GM12878 (cell line): ENCODE results near the gene DAAM2. TPM values are rescaled to one million over a fixed set of nuclear protein-coding genes. Genes with fewer than 3 reads are reported as not detected.

Experiments used
- ATAC-seq: fragments of 200-7000 bp; cut with Tn5 transposase; 3 replicates; pipeline ENCODE4 v1.9.1; 2020; ENCODE audit warnings: mild to moderate bottlenecking, moderate library complexity
- BruUV-seq: library from RNA; stranded (reverse); fragments of 400-500 nt; replicated peaks from 2 replicates; lab custom pipeline; 2021; lab: Mats Ljungman, UMichigan
- CTCF ChIA-PET: fragments of 300-600 bp; sonication (Branson Sonifier 250); formaldehyde crosslinking; extraction: SDS; loops from one replicate; lab custom pipeline; 2021; ENCODE audit warnings: inconsistent platforms; lab: Yijun Ruan, JAX
- POLR2A ChIA-PET: fragments of 350-600 bp; formaldehyde crosslinking; extraction: SDS; loops from one replicate; lab custom pipeline; 2021; ENCODE audit warnings: inconsistent platforms; lab: Charles Lee
- RAD21 ChIA-PET: fragments of 300-600 bp; sonication (Branson Sonifier 250); formaldehyde crosslinking; loops from one replicate; lab custom pipeline; 2023; ENCODE audit warnings: antibody characterized with exemption; ENCODE audit not compliant: unreplicated experiment; lab: Charles Lee
- SMC1A ChIA-PET: fragments of 300-600 bp; sonication (Branson Sonifier 250); formaldehyde crosslinking; loops from one replicate; lab custom pipeline; 2023; ENCODE audit not compliant: unreplicated experiment, uncharacterized antibody; lab: Charles Lee
- DNase-seq: peaks from one replicate; pipeline ENCODE4 v3.0.0-alpha.2; 2011; ENCODE audit warnings: low read depth, low spot score
- FAIRE-seq: peaks from 3 replicates; lab custom pipeline; 2011; peaks lifted over from hg19 to GRCh38; lab: Jason Lieb, UNC
- H2AFZ ChIP-seq: 2 replicates; pipeline ENCODE4 v1.6.0; 2011; ENCODE audit warnings: low read depth, low read length, control low read depth; ENCODE audit not compliant: control insufficient read depth
- H3K27ac ChIP-seq: 2 replicates; pipeline ENCODE4 v1.5.1; 2011; ENCODE audit warnings: control low read depth; ENCODE audit not compliant: control insufficient read depth, insufficient read depth
- H3K27me3 ChIP-seq, 2 experiments: replicated peaks in 1 of 2; 2 replicates each; pipeline versions ENCODE4 v1.6.0 to v1.6.1; 2011; ENCODE audit warnings: low read length in 1 of 2; ENCODE audit not compliant: control insufficient read depth in 2 of 2, insufficient read depth in 2 of 2
- H3K36me3 ChIP-seq, 2 experiments: 2 replicates each; pipeline ENCODE4 v1.5.1; 2011; ENCODE audit warnings: low read length in 1 of 2; ENCODE audit not compliant: control insufficient read depth in 2 of 2, insufficient read depth in 2 of 2
- H3K4me1 ChIP-seq: 2 replicates; pipeline ENCODE4 v1.6.1; 2011; ENCODE audit warnings: mild to moderate bottlenecking, low read length, moderate library complexity, mixed read lengths; ENCODE audit not compliant: control insufficient read depth, insufficient read depth
- H3K4me2 ChIP-seq: 2 replicates; pipeline ENCODE4 v1.6.0; 2011; ENCODE audit warnings: control low read depth; ENCODE audit not compliant: control insufficient read depth, insufficient read depth
- H3K4me3 ChIP-seq: fragments of 200-600 bp; sonication (generic); 2 replicates; pipeline ENCODE4 v1.5.1; 2016
- H3K79me2 ChIP-seq: 2 replicates; pipeline ENCODE4 v1.6.0; 2011; ENCODE audit warnings: low read length; ENCODE audit not compliant: control insufficient read depth, insufficient read depth
- H3K9ac ChIP-seq: 2 replicates; pipeline ENCODE4 v1.8.0; 2011; ENCODE audit warnings: low read length, control low read depth, mixed read lengths; ENCODE audit not compliant: control insufficient read depth, insufficient read depth
- H3K9me3 ChIP-seq: replicated peaks from 3 replicates; pipeline ENCODE4 v1.5.1; 2011; ENCODE audit warnings: mild to moderate bottlenecking, low read length; ENCODE audit not compliant: control insufficient read depth, insufficient read depth
- H4K20me1 ChIP-seq: 2 replicates; pipeline ENCODE4 v1.6.0; 2011; ENCODE audit not compliant: control insufficient read depth, insufficient read depth
- BCL11A ChIP-seq: IDR thresholded peaks from 2 replicates; pipeline ENCODE4 v1.6.1; 2011; ENCODE audit warnings: low read depth, low read length
- CREM ChIP-seq: IDR thresholded peaks from 2 replicates; pipeline ENCODE4 v1.6.1; 2014; ENCODE audit warnings: antibody characterized with exemption, low read depth
- EED ChIP-seq: sonication (generic); IDR thresholded peaks from 2 replicates; pipeline ENCODE4 v1.6.1; 2016; ENCODE audit warnings: antibody characterized with exemption, low read depth
- FOXM1 ChIP-seq: IDR thresholded peaks from 2 replicates; pipeline ENCODE4 v1.6.1; 2012; ENCODE audit warnings: low read depth, mild to moderate bottlenecking, inconsistent platforms, low read length, moderate library complexity
- GATAD2B ChIP-seq: fragments of 450-650 bp; conservative IDR thresholded peaks from 2 replicates; pipeline ENCODE4 v1.6.1; 2017; ENCODE audit warnings: low read depth, mild to moderate bottlenecking, moderate library complexity
- HDAC2 ChIP-seq: fragments of 200-600 bp; sonication (generic); IDR thresholded peaks from 2 replicates; pipeline ENCODE4 v1.6.1; 2017
- JUNB ChIP-seq: IDR thresholded peaks from 2 replicates; pipeline ENCODE4 v1.6.1; 2016; ENCODE audit warnings: antibody characterized with exemption, mild to moderate bottlenecking
- MTA3 ChIP-seq: IDR thresholded peaks from 2 replicates; pipeline ENCODE4 v1.6.1; 2012; ENCODE audit warnings: low read length, inconsistent platforms, borderline replicate concordance
- NRF1 ChIP-seq: conservative IDR thresholded peaks from 2 replicates; pipeline ENCODE4 v1.6.1; 2011; ENCODE audit warnings: mild to moderate bottlenecking, low read depth, low read length, improper control_type of control experiment
- RFX5 ChIP-seq: IDR thresholded peaks from 2 replicates; pipeline ENCODE4 v1.6.1; 2011; ENCODE audit warnings: low read depth, low read length, improper control_type of control experiment
- RUNX3 ChIP-seq: IDR thresholded peaks from 2 replicates; pipeline ENCODE4 v1.6.1; 2012; ENCODE audit warnings: low read length, inconsistent platforms
- SP1 ChIP-seq: IDR thresholded peaks from one replicate; pipeline ENCODE4 v1.6.1; 2011; ENCODE audit warnings: low read depth, low read length
- SPI1 ChIP-seq: IDR thresholded peaks from 2 replicates; pipeline ENCODE4 v1.6.1; 2011; ENCODE audit warnings: low read depth, mild to moderate bottlenecking, low read length, moderate library complexity, borderline replicate concordance; ENCODE audit not compliant: insufficient read depth
- SUPT20H ChIP-seq: IDR thresholded peaks from 2 replicates; pipeline ENCODE4 v1.6.1; 2011; ENCODE audit warnings: low read depth, mild to moderate bottlenecking, low read length, moderate library complexity, borderline replicate concordance; ENCODE audit not compliant: control insufficient read depth
- TCF3 ChIP-seq: IDR thresholded peaks from 2 replicates; pipeline ENCODE4 v1.6.1; 2012; ENCODE audit warnings: low read depth, mild to moderate bottlenecking, low read length, borderline replicate concordance; ENCODE audit not compliant: insufficient read depth
- WGBS: methylation state at CpG from one replicate; pipeline ENCODE4 v1.1.6; 2016; ENCODE audit warnings: low lambda C conversion rate; ENCODE audit not compliant: insufficient replicate concordance, insufficient coverage; ENCODE audit errors: missing lambda C conversion rate; 5-methylcytosine and 5-hydroxymethylcytosine counted together
- in situ Hi-C: fragments of 300-500 bp; cut with MboI; formaldehyde crosslinking; loops from 9 replicates; pipeline ENCODE4 v1.14.3; 2018; ENCODE audit warnings: mixed read lengths
- intact Hi-C: fragments of 100-400 bp; cut with micrococcal nuclease; formaldehyde crosslinking; loops from one replicate; pipeline ENCODE4 v1.14.2; 2022; ENCODE audit not compliant: unreplicated experiment
- polyA plus RNA-seq, 11 experiments: library from polyadenylated mRNA; depleted of rRNA in 4 of 11; unstranded in 6 of 11; stranded (reverse) in 5 of 11; fragments of >200 nt; fragmentation: Nextera tagmentation in 4 of 11; fragmentation: Illumina TruSeq in 1 of 11; extraction: Ambion mirVana in 4 of 11; extraction: Trizol in 1 of 11; gene quantifications; 1 replicate in 1 of 11; 2 replicates in 10 of 11; pipeline versions ENCODE4 v1.2.1 to v1.2.3, GENCODE V29; 2011 to 2016; ENCODE audit warnings: inconsistent platforms in 2 of 11, missing spikeins in 2 of 11, low read depth in 1 of 11
- total RNA-seq, 4 experiments: library from RNA; depleted of rRNA in 3 of 4; stranded (reverse); fragments of >200 nt in 3 of 4; fragmentation: Illumina TruSeq in 1 of 4; extraction: Trizol in 1 of 4; gene quantifications; 2 replicates each; pipeline versions ENCODE4 v1.2.1 to v1.2.3, GENCODE V29; 2013 to 2021
- TF ChIP-seq, protein P1 (sequence below): fragments of 450-650 bp; IDR thresholded peaks from 2 replicates; pipeline ENCODE4 v1.6.1; 2017; ENCODE audit warnings: mild to moderate bottlenecking, moderate library complexity

DAAM2 gene
- total and polyA plus RNA-seq, 10 of the 15 experiments (the other 5 are each of a cell fraction or from before 2014, with no cell fraction given): 0.05 to 0.22 TPM; not detected in 8

DNA sequence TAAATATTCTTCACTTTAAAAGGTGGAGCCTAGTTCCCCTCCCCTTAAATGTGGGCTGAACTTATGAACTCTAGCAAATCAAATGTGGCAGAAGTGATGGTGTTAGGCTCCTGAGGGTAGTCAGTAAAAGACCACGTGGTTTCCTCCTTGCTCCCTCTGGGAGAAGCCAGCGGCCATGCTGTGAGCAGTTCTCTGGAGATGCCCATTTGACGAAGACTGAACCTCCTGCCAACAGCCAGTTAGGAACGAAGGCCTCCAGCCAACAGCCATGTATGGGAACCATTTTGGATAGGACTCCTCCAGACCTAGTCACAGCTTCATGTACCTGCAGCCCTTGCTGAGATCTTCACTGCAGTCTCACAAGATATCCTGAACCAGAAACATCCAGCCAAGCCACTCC lies 149.6 kb downstream of the DAAM2 start:
- H3K79me2 ChIP-seq: no peaks in the 10 kb centered on the region
- WGBS: 12% methylated on average over 4 of the region's 4 CpGs
- ChIA-PET POLR2A (no interaction called here), RAD21 (no interaction called here), SMC1A (no interaction called here), CTCF (interaction anchor here (0.6 kb wide), 1 partner anchor 26 kb away, joined by 3 read pairs; no protein-coding TSS in a partner anchor)
- H3K27me3 ChIP-seq: peaks cover 0 to 3% of the 10 kb centered on the region in 2 experiments; a peak in 2 of 4 replicates
- in situ Hi-C loops: no loop called here
- no peaks in the 10 kb centered on the region for H3K36me3 ChIP-seq
- DNase-seq: no peak
- no peak overlapping the region for H3K27ac ChIP-seq
- BruUV-seq: no TSS peak
- no peaks in the 10 kb centered on the region for H4K20me1 ChIP-seq
- H2AFZ ChIP-seq: no peak overlapping the region
- H3K4me3 ChIP-seq: no peak overlapping the region
- no peak for FAIRE-seq
- intact Hi-C loops: no loop called here
- no peak overlapping the region for H3K4me2 ChIP-seq
- no peak for ATAC-seq
- no peaks in the 10 kb centered on the region for H3K4me1 ChIP-seq
- H3K9me3 ChIP-seq: no peaks in the 10 kb centered on the region
- TF ChIP-seq SUPT20H (no peak), TCF3 (no peak), RFX5 (no peak), BCL11A (no peak), NRF1 (no peak), GATAD2B (no peak), MTA3 (no peak)
- no peak overlapping the region for H3K9ac ChIP-seq

DNA sequence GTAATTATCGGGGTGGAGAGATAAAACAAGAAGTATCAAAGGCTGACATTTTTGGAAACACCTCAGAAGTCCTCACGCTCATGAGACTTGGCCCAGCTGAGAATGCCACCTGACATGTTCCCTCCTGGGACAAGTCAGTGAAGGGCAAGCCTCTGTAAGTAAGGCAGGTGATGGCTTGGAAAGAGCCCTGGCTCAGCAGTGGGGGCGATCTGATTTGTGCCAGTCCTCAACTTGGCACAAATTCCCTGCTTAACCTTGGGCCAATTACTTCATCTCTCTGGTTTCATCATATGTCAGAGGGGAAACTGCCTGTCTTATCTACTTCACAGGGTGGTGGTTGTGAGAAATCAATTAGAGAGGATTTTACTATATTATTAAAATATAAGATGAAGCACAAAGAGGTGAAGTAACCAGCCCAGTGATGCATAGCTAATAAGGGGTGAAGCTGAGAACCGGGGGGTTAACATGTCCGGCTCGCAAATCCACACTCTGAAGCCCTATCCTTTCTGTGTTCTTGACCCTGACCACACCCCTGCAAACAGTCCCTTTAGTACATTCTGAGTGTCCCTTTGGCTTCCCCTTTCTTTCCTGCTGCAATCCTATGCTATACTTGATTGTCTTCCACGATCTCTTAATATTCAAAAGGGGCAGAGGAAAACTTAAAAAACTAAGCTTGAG lies 150.9 kb downstream of the DAAM2 start:
- peaks cover 0 to 3% of the 10 kb centered on the region in 2 experiments; a peak in 2 of 4 replicates for H3K27me3 ChIP-seq
- intact Hi-C loops: no loop called here
- H3K79me2 ChIP-seq: no peaks in the 10 kb centered on the region
- ChIA-PET CTCF (interaction anchor here (1.1 kb wide), 1 partner anchor 310 kb away, joined by 3 read pairs; no protein-coding TSS in a partner anchor), SMC1A (interaction anchor here (0.6 kb wide), 1 partner anchor 914 kb away, joined by 3 read pairs; no protein-coding TSS in a partner anchor), RAD21 (no interaction called here), POLR2A (interaction anchor here (0.7 kb wide), 1 partner anchor 430 kb away, joined by 3 read pairs; no protein-coding TSS in a partner anchor)
- 37% methylated on average over 7 of the region's 7 CpGs for WGBS
- no peak overlapping the region for H3K4me3 ChIP-seq
- H4K20me1 ChIP-seq: no peaks in the 10 kb centered on the region
- no peak for FAIRE-seq
- no TSS peak for BruUV-seq
- in situ Hi-C loops: no loop called here
- H3K36me3 ChIP-seq: no peaks in the 10 kb centered on the region
- no peaks in the 10 kb centered on the region for H3K4me1 ChIP-seq
- H3K9me3 ChIP-seq: no peaks in the 10 kb centered on the region
- no peak overlapping the region for H2AFZ ChIP-seq
- DNase-seq: no peak
- no peak for ATAC-seq
- H3K9ac ChIP-seq: no peak overlapping the region
- H3K4me2 ChIP-seq: no peak overlapping the region
- no peak overlapping the region for H3K27ac ChIP-seq
- TF ChIP-seq JUNB (no peak), EED (no peak), SP1 (no peak), HDAC2 (no peak), SPI1 (no peak), RUNX3 (no peak), CREM (no peak), FOXM1 (no peak)
- TF ChIP-seq, protein P1, sequence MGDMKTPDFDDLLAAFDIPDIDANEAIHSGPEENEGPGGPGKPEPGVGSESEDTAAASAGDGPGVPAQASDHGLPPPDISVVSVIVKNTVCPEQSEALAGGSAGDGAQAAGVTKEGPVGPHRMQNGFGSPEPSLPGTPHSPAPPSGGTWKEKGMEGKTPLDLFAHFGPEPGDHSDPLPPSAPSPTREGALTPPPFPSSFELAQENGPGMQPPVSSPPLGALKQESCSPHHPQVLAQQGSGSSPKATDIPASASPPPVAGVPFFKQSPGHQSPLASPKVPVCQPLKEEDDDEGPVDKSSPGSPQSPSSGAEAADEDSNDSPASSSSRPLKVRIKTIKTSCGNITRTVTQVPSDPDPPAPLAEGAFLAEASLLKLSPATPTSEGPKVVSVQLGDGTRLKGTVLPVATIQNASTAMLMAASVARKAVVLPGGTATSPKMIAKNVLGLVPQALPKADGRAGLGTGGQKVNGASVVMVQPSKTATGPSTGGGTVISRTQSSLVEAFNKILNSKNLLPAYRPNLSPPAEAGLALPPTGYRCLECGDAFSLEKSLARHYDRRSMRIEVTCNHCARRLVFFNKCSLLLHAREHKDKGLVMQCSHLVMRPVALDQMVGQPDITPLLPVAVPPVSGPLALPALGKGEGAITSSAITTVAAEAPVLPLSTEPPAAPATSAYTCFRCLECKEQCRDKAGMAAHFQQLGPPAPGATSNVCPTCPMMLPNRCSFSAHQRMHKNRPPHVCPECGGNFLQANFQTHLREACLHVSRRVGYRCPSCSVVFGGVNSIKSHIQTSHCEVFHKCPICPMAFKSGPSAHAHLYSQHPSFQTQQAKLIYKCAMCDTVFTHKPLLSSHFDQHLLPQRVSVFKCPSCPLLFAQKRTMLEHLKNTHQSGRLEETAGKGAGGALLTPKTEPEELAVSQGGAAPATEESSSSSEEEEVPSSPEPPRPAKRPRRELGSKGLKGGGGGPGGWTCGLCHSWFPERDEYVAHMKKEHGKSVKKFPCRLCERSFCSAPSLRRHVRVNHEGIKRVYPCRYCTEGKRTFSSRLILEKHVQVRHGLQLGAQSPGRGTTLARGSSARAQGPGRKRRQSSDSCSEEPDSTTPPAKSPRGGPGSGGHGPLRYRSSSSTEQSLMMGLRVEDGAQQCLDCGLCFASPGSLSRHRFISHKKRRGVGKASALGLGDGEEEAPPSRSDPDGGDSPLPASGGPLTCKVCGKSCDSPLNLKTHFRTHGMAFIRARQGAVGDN: no peak
